Activated naive CD4-positive, alpha-beta T cell treated with anti-CD3 and anti-CD28 coated beads, Interleukin-2, amount 50 U/mL, for 16 hours (primary cell): Measurements from ENCODE around the gene TAGLN2.

Experiments used
- DNase-seq: peaks from one replicate; pipeline ENCODE4 v3.0.0-alpha.2; 2020

Gene TAGLN2

GRCh38 chr1:159949123-159949522 lies 23.8 kb upstream of the TAGLN2 start:
- no peak for DNase-seq

DNA sequence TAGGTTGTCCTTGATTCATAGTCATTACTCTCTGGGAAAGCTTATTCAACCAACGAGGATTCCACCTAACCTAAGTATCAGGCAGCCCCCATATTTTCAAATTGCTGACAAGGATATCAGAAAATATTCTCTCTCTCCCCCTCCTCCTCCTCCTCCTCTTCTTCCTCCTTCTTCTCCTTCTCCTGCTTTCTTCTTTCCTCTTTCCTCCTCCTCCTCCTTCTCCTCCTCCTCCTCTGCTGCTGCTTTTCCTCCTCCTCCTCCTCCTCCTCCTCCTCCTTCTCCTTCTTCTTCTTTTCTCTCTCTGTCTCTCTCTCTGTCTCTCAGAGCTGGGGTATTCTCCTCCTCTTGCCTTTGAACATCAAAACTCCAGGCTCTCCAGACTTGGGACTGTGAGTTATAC lies 22.6 kb upstream of the TAGLN2 start:
- no peak for DNase-seq

DNA sequence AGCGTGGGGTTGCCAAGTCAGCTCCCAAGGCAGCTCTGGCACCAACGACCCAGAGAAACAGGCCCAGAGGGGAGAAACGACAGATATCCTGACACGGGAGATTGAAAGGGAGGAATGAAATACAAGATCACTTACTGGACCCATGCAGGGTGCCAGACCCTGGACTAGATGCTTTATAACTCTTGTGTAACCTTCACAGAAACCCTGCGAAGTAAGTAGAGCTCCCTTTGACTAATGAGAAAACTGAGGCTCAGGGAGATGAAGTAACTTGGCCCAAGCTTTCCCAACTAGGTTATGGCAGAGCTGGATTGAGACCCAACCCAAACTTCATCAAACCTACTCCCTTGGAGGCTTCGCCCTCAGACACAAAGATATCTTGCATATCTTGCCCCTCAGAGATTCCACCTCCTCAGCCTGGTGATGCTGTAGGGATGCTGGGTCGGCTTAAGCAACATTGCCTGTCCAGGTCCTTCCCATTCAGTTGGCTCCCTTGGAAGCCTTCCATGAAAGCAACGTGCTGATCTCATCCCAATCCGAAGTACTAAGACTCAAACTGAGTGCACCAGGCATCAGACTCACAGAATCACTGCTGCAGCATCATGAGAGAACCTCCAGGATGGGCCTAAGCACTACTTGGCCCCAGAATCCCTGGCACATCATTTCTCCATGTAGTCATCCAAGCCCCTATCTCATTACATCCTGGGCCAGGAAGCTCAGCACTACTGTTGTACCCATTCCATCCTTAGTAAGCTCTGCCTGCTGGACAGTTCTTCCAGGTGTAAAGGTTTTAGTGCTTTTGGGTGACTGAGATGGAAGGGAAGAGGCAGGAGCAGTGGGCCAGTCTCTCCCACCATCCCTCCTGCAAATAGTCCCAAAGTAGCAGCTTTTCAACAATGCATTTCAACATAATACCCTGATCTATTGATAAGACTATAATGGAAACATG lies 21.2 kb upstream of the TAGLN2 start:
- DNase-seq = no peak

GRCh38 chr1:159945483-159946241 lies 20.4 kb upstream of the TAGLN2 start, which contains the start of gene IGSF9:
IGSF9 (minus strand) TSS chr1:159945613; CDS start chr1:159943454, 2,159 bp downstream.
- peak; percentile 84 for DNase-seq

GRCh38 chr1:159944623-159945455 lies 19.5 kb upstream of the TAGLN2 start:
- no peak for DNase-seq

DNA sequence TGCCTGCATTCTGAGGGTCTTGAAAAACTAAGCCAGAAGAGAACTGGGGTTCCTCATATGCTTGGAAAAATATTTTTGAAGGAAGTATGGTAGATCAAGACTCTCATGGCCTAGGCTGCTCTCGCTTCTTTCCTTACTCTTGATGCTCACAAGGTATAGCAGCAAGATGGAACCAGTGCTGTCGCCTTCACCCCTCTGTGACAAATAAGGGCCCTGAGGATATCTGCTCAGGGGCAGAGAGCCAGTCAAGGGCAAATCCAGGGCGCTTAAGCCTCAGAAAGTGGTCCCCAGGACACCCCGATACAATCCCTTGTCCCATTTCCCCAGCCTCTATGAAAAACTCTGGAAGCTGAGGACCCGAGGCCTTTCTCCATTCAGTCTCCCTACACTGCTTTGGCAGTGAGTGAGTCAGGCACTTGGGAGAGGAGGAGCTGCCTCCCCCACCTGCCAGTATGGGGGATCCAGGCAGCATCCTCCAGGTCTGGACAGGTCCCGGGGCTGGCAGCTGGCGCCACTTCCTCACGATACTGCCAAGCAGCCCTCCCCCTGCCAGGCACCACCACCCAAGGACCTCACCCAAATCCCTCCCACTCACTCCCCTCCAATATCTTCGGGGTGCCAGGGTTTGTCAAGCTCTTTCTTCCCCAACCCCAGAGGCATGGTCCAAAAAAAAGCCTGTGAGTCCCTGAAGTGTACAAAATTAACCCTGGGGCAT lies 18.8 kb upstream of the TAGLN2 start:
- no peak for DNase-seq

- DNase-seq = no peak
These were observed 18.0 kb upstream of the TAGLN2 start for GRCh38 chr1:159943278-159943640.

DNA sequence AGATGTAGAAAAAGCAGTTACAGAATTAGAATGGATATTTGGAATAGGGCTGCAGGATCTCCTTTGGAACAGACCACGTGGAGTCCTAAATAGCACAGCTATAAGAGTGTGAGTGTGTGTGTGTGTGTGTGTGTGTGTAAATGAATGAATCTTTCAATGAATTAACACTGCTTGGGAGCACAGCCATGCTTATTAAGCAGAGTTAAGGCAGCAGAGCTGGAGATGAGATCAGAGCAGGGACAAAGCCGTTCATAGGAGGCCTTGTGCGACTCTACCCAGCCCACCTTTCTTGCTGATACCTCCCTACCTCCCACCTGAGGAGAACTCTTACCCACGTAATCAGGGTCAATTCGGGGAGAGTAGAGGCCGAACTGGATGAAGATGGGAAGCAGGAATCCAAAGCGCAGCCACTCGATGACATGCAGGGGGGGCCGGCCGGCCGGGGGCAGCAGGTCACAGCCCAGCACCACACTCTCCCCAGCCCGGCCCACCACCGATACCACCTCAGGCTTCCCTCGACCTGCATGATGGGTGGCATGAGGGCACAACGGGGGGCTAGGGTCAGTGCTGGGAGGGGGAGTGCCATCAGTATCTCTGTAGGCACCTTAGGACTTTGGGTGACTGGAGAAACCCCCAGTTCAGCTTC lies 17.4 kb upstream of the TAGLN2 start:
- DNase-seq = no peak

- no peak for DNase-seq
These were observed 16.6 kb upstream of the TAGLN2 start for GRCh38 chr1:159941591-159942560.

GRCh38 chr1:159941141-159941540 lies 15.8 kb upstream of the TAGLN2 start:
- no peak for DNase-seq

GRCh38 chr1:159940006-159940620 lies 14.8 kb upstream of the TAGLN2 start:
- no peak for DNase-seq

GRCh38 chr1:159939678-159940002 lies 14.3 kb upstream of the TAGLN2 start:
- no peak for DNase-seq

GRCh38 chr1:159938905-159939677 lies 13.8 kb upstream of the TAGLN2 start:
- DNase-seq = no peak

GRCh38 chr1:159938211-159938852 lies 13.0 kb upstream of the TAGLN2 start:
- DNase-seq = no peak

DNA sequence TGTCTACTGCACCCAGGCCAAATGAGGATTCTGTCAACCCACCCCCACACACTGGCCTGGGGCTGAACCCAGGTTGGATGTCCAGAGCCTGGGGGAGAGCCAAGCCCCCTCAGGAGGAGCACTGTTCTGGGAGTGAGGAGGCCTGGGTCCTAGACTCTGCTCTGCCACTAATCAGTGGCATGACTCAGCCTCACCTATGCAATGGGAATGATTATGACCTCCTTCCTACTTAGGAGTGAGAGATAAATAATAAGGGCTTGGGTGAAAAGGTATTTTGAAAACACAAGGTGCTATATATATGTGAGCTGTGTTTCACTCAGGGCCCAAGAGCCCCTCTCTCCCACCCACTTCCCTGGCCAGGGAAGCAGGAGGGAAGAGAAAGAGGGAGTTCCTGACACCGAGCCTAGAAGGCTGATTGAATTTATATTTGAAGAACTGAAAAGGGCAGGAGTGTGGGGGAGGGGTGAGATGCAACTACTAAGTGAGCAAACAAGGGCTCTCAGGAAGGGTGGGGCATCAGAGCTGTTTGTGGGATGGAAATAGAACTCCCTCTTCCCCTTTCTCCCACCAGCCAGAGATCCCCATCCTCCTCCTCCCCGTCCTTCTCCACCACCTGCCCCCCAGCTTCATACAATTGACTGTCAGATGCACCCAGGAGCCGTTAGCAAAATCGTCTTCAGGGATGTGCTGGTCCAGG lies 11.9 kb upstream of the TAGLN2 start:
- no peak for DNase-seq

- DNase-seq = peak; percentile 82
These were observed 11.1 kb upstream of the TAGLN2 start for GRCh38 chr1:159936273-159936904.

GRCh38 chr1:159935719-159936272 lies 10.5 kb upstream of the TAGLN2 start:
- DNase-seq = no peak
